Neuron (in vitro differentiated cells): ENCODE results near the gene SLC39A9.
A peak's percentile ranks its signal among the peaks of the same experiment; 100 is the strongest.

Experiments used
- H2AFZ ChIP-seq: one replicate; pipeline ENCODE4 v1.6.1; 2013; ENCODE audit warnings: low read depth, mild to moderate bottlenecking, inconsistent platforms, low read length, moderate library complexity
- H3K27me3 ChIP-seq: one replicate; pipeline ENCODE4 v1.6.1; 2013; ENCODE audit warnings: low read length; ENCODE audit not compliant: insufficient read depth
- H3K36me3 ChIP-seq: one replicate; pipeline ENCODE4 v1.6.1; 2013; ENCODE audit warnings: low read length; ENCODE audit not compliant: insufficient read depth
- H3K4me1 ChIP-seq: one replicate; pipeline ENCODE4 v1.6.1; 2013; ENCODE audit warnings: low read length; ENCODE audit not compliant: insufficient read depth
- H3K4me3 ChIP-seq: 2 replicates; pipeline ENCODE4 v1.5.1; 2013; ENCODE audit warnings: mild to moderate bottlenecking, low read length, moderate library complexity
- H3K9me3 ChIP-seq: one replicate; pipeline ENCODE4 v1.6.1; 2013; ENCODE audit warnings: low read length

Gene SLC39A9

DNA sequence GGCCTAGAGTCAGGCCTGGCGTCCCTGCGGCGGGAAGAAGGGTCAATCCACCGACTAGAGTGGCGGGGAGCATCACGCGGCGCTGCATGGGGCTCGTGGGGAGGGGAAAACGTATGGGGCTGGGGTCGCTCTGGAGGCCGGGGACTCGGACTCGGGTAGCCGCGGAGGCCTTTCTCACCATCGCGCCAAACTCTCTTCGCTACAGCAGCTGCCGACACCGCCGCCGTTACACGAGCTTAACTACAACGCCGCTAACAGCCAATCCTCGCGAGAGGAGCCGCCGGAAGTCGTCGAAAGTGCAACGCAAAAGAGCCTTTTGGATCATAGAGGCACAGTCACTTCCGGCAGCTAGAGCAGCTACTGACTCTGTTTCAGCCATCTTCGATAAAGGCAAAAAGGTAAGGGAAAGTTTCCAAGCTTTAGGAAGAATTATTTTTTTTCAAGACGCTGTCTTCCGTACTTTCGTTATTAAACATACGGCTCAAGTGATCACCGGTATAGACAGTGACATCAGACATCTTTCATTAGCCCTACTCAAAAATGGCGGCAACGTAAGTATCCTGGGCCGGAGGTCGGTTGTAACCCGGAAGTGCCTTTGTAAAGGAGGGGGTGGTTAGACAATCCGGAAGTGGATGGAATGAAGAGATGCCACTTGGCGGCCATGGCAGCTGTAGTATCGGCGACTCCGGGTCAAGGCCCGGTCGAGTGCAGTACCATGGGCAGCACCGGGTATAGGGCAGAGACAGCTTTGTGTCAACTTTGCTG, at the start of gene SLC39A9, which contains the start of gene ERH:
Gene SLC39A9, plus strand, starts transcription at position 640 of the 765 bp plus-strand sequence. CDS start 678 bp downstream, outside the sequence.
Gene ERH, minus strand, starts transcription at position 247 of the 765 bp plus-strand sequence. Its CDS starts 66 bp downstream, at position 181.
- Histone ChIP-seq H2AFZ (peak within 1 kb of the TSS; percentile 69), H3K27me3 (no peaks in the 10 kb centered on the region), H3K4me1 (peaks cover 37% of the 10 kb centered on the region), H3K9me3 (peaks cover under 1% of the 10 kb centered on the region), H3K36me3 (peaks cover 34% of the 10 kb centered on the region), H3K4me3 (peak within 1 kb of the TSS; percentile 88)

- H3K4me3 ChIP-seq: no peak overlapping the region
- no peak overlapping the region for H2AFZ ChIP-seq
- no peaks in the 10 kb centered on the region for H3K4me1 ChIP-seq
- H3K27me3 ChIP-seq: no peaks in the 10 kb centered on the region
- no peaks in the 10 kb centered on the region for H3K9me3 ChIP-seq
- H3K36me3 ChIP-seq: peaks cover 49% of the 10 kb centered on the region
These were observed 49.3 kb upstream of the SLC39A9 start for GRCh38 chr14:69349091-69349777.

GRCh38 chr14:69350892-69351291, 47.6 kb upstream of the SLC39A9 start:
- Histone ChIP-seq H2AFZ (no peak overlapping the region), H3K9me3 (no peaks in the 10 kb centered on the region)

GRCh38 chr14:69351385-69351784, 47.1 kb upstream of the SLC39A9 start:
- H3K4me3 ChIP-seq: no peak overlapping the region
- no peaks in the 10 kb centered on the region for H3K27me3 ChIP-seq
- H2AFZ ChIP-seq: no peak overlapping the region
- H3K9me3 ChIP-seq: no peaks in the 10 kb centered on the region
- no peaks in the 10 kb centered on the region for H3K4me1 ChIP-seq
- peaks cover 46% of the 10 kb centered on the region for H3K36me3 ChIP-seq

More at GRCh38 chr14:69350892-69351291, 47.6 kb upstream of the SLC39A9 start:
- Histone ChIP-seq H3K4me3 (no peak overlapping the region), H3K36me3 (peaks cover 46% of the 10 kb centered on the region), H3K27me3 (no peaks in the 10 kb centered on the region), H3K4me1 (no peaks in the 10 kb centered on the region)

DNA sequence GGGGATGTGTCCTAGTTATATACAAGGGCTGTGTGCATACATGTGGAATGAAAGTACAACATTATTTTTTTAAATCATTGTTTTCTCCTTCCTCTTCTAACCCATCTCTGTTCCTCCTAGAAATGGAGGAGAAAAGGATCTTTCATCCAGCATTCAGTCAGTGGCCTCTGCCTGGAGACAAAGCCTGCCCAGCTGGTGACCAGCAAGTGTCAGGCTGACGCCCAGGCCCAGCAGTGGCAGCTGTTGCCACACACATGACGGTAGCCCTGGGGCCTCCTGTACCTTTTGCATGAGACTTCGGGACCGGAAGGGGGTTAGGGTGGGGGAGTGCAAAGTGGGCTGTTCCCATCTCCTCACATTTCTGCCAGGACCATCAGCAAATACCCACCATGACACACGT, 46.6 kb upstream of the SLC39A9 start:
- Histone ChIP-seq H3K36me3 (peaks cover 44% of the 10 kb centered on the region), H2AFZ (no peak overlapping the region)

DNA sequence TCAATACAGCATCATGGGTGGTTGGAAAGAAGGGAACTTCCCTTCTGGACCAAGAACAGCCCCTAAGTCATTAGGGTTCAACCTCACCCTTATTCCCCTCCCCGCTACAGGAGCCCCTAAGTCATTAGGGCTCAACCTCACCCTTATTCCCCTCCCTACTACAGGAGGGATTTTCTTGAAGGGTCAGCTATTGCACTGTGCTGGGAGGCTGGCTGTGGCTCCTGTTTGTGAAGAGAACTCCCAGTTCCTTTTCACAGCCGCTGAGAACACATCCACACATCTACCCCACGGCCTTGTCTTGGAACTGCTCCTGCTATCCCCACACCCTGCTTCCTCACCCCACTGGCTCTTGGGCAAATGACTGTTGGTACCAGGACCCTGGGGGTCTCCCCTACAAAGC, 45.3 kb upstream of the SLC39A9 start:
- H3K9me3 ChIP-seq: no peaks in the 10 kb centered on the region
- no peaks in the 10 kb centered on the region for H3K27me3 ChIP-seq
- no peaks in the 10 kb centered on the region for H3K4me1 ChIP-seq
- no peak overlapping the region for H3K4me3 ChIP-seq
- H2AFZ ChIP-seq: no peak overlapping the region
- peaks cover 32% of the 10 kb centered on the region for H3K36me3 ChIP-seq

More for the DNA sequence above, 46.6 kb upstream of the SLC39A9 start:
- H3K4me3 ChIP-seq: no peak overlapping the region
- H3K9me3 ChIP-seq: no peaks in the 10 kb centered on the region
- H3K4me1 ChIP-seq: no peaks in the 10 kb centered on the region
- H3K27me3 ChIP-seq: no peaks in the 10 kb centered on the region

- peaks cover 20% of the 10 kb centered on the region for H3K36me3 ChIP-seq
- H3K9me3 ChIP-seq: no peaks in the 10 kb centered on the region
- H2AFZ ChIP-seq: no peak overlapping the region
- no peaks in the 10 kb centered on the region for H3K27me3 ChIP-seq
- H3K4me1 ChIP-seq: no peaks in the 10 kb centered on the region
- no peak overlapping the region for H3K4me3 ChIP-seq
These were observed 43.9 kb upstream of the SLC39A9 start for GRCh38 chr14:69354383-69355153.

GRCh38 chr14:69355154-69355597, 43.3 kb upstream of the SLC39A9 start:
- Histone ChIP-seq H3K9me3 (no peaks in the 10 kb centered on the region), H3K27me3 (no peaks in the 10 kb centered on the region), H3K4me1 (no peaks in the 10 kb centered on the region), H3K36me3 (peaks cover 18% of the 10 kb centered on the region), H3K4me3 (no peak overlapping the region), H2AFZ (no peak overlapping the region)

- H3K4me1 ChIP-seq: no peaks in the 10 kb centered on the region
- H3K27me3 ChIP-seq: no peaks in the 10 kb centered on the region
- H3K4me3 ChIP-seq: no peak overlapping the region
- H3K9me3 ChIP-seq: no peaks in the 10 kb centered on the region
- no peak overlapping the region for H2AFZ ChIP-seq
- peaks cover 16% of the 10 kb centered on the region for H3K36me3 ChIP-seq
These were observed 42.7 kb upstream of the SLC39A9 start for GRCh38 chr14:69355607-69356281.

DNA sequence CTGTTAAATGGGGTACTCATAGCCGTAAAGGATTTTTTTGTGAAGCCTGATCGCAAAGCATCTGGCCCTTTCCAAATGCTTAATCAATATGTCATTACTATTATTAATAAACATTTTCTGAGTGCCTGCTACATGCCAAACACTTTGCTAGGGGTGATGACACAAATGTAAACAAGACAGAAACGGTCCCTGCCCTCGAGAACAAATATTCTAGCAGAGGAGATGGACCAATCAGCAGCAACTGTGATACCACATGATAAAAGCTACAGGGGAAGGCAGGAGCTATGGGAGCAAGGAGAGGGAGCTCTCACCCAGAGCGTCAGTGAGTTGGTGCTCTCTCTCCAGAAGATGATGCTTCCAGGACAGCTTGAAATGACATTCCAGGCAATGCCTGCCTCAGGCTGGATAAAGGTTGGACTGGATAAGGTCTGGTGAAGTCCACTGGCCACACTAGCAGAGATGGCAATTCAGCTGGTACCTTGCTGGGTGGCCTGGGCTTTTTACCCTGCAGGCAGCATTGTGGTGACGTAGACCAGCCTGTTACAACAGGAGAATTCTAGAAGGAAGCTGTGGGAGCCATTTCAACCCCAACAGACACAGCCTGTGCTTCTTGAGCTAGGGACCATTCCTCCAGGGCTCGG, 41.5 kb upstream of the SLC39A9 start:
- Histone ChIP-seq H3K4me3 (no peak overlapping the region), H3K36me3 (peaks cover 12% of the 10 kb centered on the region), H3K4me1 (no peaks in the 10 kb centered on the region), H3K9me3 (no peaks in the 10 kb centered on the region), H3K27me3 (no peaks in the 10 kb centered on the region), H2AFZ (no peak overlapping the region)

GRCh38 chr14:69357544-69358200, 40.8 kb upstream of the SLC39A9 start:
- H3K27me3 ChIP-seq: no peaks in the 10 kb centered on the region
- H3K4me1 ChIP-seq: no peaks in the 10 kb centered on the region
- H2AFZ ChIP-seq: no peak overlapping the region
- no peaks in the 10 kb centered on the region for H3K9me3 ChIP-seq
- H3K4me3 ChIP-seq: no peak overlapping the region
- peaks cover 6% of the 10 kb centered on the region for H3K36me3 ChIP-seq
